ENCODE measurements around the gene PLXNA1.

The PLXNA1 gene

DNA sequence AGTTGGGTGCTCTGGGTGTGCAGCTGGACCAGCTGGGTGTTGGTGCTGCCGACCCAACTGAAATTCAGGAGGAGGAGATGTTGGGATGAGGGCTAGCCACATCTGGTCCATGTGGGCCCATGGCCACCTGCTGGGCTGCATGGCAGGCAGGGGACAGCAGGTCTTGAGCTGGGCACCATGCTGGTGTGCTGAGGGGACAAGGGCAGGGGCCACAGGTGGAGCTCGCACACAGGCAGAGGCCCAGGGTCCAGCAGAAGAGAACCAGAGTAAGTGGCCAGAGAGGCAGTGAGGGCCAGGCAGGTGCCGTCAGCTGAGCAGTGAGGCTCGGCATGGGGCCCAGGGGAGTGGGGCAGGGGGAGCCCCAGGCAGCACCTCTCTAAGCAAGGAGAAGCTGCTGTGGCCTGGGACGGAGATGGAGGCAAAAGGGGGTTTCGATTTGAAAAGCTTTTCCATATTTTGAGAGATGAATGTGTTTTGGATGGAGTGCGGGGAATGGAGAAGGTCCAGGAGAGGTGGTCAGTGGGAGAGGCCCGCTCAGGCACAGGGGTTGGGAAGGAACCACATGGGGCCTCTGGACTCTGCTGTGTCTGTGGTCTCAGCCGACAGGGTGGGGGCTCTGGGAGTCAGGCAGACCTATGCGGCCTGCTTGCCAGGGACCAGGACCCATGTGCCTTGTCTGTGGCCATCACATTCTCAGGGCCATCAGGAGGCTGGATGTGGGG, 30.5 kb upstream of the PLXNA1 start:
- no peak for DNase-seq

DNA sequence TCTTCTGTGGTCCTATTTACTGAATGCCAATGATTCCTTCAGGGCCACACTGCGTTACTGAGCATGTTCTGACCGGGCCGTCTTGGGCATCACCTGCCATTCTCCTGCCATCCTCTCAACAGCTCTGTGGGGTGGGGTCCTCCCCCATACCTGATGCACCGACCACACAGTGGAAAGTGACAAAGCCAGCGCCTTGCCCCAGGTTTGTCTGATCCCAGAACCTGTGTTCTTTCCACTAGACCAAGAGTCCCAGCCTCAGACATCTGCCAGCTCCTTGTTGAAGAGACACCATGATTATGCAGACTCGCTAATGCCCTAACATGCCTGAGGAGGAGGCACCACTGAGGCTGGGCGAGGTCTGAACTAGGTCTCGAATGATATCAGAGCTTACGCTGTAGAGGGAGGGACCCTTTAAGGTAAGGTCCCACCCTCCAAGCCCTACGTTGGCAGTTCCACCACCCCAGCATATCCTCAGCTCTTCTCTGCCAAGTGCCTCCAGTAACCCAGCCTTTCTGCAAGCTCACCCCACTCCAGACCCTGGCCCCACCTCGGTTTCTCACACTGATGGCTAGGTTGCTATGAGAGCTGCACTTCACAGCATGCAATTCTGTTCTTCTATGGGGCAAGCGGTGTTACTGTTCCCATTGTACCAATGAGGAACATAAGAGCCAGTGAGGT, 29.8 kb upstream of the PLXNA1 start:
- no peak for DNase-seq

DNA sequence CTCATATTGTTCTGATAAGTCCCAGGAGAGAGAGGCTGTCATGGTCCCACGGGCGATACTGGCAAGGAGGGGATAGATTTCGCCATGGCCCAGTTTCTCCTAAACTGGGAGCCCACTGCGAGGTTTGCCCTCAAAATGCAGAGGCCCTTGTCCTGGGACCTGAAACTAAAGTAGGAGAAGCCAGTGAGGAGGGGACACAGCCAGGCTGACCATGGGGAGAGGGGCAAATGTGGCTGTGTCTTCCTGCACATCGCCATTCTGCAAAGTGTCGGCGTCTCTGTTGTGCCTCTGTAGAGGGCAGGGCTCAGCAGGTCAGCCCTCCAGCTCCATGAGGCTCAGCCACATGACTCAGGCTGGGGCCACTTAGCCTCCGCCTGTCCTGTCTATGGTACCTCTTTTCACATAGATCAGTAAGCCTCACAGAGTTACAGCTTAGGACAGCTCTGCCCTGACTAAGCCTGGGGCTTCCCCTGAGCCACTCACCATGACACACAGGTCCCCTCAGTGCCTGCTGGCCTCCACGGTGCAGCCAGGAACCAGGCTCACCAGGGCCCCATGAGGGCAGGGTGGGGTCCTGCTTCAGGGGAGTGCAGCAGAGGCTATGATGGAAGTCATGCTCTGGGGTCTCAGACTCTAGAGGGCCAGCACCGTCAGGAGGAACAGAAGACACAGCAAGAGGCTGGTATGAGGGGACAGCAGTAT, 28.6 kb upstream of the PLXNA1 start:
- DNase-seq = no peak

DNA sequence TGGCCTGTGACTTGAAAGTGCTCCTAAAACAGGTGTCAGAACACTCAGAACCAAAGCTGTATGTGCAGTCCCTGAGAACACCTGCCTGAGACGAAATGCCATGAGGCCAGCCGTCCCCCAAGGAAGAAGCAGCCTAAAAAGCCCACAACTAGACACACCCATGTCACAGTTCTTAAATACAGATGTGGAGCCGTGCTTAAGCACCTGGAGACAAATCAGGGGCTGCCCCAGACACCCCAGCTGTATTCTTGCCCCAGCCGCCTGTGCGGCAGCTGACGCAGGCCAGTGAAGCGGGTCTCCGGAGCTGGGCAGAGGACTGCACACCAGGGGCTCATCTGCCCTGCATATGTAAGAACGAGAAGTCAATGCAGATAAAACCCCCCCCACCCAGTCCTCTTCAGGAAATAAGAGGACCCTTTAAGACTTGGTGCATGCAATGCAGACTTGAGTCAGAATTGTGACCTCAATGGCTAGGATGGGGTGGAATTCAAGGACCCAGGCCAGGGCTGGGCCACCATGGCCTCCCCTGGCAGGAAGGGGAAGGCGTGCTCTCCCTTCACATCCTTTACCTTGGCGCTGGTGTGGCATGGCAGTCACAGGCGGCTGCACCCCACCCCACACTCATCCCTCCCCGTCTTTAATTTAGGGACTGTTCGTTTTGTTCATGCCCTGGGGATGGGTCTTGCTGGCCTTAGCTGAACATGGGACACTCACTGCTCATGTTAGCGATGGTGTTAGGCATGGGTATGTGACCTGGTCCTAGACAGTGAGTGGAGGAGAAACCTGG, 27.7 kb upstream of the PLXNA1 start:
- DNase-seq = no peak

DNA sequence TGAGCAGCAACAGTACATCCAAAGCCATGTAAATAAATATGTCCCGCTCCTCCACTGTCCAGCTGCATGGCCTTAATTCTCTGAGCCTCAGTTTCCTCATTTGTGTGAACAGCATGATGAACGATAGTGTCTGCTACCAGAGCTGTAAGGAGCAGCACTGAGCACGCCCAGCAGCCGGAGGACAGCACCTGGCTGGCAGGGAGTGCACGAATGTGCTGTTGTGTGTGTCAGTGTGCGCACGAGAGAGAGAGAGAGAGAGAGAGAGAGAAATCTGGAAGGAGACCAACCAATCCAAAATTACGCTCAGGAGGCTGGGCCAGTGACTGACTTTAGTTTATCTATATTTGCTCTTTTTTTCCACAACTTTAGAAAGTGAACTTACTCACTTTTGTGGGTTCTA, 26.6 kb upstream of the PLXNA1 start:
- no peak for DNase-seq

DNA sequence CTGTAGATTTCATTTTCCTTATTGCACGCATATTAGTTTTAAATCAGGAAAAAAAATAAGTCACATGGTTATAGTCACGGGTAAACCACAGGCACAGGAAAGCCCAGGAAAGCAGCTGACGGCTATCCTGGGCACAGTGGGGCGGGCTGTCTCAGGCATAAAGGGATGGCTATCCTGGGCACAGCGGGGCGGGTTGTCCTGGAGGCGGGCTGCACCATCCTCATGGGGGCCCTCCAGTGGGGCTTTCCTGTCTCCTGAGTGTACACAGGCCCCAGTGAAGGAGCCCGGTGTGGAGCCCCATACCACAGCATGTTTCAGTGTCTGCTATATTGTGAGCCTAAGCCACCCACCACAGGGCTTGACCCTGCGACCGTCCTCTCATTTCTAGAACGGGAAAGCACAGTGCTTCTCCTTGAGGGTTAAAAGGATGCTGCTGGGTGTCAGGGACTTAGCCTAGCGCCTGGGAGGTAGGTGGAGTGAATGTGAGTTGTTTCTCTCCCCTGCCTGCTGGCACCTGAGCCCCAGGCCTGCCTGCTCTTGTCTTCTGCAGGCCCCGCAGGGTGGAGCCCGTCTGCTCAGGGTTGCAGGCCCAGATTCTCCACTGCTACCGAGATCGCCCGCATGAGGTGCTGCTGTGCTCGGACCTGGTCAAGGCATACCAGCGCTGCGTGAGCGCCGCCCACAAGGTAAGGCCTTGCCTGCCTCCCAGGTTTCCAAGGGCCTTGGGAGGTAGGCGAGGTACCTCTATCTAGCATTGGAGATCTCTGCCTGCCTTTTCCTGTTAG, 25.9 kb upstream of the PLXNA1 start:
- no peak for DNase-seq

DNA sequence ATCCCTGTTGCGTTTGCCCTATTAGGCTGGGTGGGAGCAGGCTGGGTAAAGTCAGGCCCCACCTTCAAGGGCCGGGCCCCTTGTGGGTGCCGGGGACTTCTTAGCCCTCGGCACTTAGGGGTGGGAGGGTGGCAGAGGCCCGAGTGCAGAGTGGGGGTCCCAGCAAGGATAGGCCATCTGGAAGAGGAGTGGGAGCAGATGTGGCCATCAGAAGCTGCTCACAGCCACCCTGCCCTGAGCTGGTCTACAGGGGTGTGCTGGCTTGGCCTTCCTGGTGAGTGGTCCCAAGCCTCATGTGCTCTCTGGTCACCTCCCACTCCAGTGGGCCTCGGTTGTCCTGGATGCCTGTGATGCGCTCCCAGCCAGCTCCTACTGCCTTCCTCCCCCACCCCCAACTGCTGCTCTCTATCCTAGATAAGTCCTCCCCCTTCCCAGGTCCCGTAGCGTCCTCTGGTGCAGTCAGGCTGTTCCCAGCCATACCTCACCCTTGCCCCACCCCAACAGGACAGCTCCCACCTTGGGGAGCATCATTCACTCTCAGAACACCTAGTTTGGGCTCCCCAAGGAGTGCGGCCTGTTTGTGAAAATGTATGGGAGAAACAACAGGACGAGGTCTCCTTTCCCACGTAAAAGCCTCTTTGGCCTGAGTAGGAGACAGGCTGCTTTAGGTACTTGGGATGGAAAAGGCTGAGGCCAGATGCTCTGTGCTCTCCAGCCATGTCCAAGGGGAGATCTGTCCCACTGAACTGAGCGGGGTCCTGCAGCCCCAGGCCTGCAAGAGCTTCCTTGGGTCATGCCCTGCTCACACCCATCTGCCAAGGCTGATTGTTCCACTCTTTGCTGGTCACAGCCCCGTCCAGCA, 24.9 kb upstream of the PLXNA1 start:
- no peak for DNase-seq

DNA sequence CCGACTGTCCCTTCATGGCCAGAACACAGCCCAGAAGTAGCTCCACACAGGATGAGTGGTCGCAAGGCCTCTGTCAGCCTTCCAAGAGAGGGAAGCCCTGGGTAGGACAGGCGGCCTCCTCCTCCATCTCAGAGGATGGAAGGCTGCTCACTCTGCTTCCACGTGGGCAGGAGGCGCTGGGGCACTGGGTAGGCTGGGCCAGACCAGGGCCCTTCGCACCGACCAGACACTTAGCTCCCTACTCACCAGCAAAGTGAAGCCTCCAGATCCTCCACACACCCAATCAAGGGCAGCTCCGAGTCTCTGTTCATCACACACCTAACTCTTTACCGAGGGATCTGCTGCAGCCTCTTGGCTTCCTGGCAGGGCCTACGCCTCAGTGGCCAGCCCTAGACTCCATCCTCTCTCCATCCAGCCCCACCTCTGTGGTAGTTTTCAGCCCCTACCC, 24.3 kb upstream of the PLXNA1 start:
- DNase-seq = no peak

DNA sequence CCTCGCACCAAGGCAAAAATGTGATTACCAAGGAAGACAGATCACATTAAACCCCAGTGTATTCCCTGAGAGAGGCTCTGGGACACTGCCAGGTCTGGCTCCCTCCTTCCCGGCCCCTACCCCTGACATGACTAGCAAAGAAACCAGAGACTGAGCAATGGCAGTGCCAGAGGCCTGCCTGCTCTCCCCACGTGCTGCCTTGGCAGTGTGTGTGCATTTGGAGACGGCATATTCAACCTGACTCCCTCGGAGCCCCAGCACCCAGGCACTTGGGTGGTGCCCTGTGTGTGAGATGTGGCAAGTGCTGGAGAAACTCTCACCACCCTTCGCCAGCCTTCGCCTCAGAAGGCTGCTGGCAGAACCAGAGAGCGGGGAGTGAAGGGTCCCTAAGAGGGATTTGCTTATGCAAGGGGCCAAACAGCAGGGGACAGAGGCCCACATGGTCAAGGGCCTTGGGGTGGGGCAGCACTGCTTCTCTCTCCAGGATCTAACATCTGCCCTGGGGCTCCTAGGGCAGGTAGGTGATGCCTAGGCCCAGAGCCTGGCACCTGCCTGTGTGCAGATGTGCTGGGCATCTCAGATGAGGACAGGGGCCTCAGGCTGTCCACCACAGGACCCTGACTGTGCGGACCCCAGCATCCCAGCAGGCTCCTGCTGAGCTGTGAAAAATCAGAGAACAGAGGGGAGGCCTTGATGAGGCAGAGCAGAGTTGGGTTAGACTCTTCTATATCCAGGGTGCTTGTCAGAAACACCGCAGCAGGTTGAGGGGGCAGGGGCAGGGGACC, 23.6 kb upstream of the PLXNA1 start:
- DNase-seq = no peak

DNA sequence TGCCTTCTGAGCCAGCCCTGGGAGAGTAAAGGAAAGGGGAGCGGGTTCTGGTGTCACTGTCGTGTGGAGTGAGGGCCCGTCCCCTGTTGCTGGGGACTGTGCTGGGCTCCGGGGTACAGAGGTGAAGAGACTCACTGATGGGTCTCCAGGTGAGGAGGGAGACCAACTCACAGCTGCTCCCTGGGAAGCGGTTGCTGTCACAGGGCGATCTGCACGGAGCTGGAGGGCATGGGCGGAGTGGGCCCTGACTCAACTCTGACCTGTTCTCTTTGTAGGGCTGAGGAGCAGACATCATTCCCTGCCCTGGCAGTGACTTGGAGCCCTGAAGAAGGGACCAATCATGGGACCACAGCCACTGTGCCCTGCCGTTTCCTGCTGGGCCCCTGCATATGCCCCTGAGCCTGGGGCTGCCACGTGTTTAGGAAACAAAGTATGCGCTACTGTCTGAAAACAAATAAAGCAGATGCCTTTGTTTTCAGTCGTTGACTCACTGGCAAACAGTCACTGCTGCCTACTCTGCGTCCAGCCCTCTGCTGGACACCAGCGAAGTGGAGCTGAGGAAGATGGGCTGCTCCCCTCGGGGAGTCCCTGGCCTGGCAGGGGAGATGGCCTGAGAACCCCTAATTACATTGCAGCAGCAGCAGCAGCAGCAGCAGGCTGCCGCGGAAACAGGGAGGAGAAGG, 22.9 kb upstream of the PLXNA1 start:
- peak in 19 of 56 donors; percentile 23 to 69 (median 42) for DNase-seq

DNA sequence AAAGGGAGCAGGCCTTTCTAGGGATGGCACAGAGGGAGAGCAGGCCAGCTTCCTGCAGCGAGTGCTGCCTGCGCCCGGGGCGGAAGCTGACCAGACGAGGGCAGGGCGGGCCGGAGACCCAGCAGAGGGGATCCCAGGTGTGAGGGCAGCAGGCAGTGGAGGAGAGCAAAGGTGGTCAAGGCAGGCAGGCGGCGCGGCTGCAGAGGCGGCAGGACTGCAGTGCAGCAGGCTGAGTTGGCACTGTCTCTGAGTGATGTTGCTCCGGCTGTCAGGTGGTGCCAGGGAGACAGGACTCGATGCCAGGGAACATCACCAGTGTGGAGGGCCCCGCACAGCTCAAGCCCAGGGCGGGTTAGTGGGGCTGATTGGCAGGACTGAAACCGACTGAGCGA, 22.3 kb upstream of the PLXNA1 start:
- peak in 6 of 56 donors; percentile 45 to 69 (median 50) for DNase-seq

DNA sequence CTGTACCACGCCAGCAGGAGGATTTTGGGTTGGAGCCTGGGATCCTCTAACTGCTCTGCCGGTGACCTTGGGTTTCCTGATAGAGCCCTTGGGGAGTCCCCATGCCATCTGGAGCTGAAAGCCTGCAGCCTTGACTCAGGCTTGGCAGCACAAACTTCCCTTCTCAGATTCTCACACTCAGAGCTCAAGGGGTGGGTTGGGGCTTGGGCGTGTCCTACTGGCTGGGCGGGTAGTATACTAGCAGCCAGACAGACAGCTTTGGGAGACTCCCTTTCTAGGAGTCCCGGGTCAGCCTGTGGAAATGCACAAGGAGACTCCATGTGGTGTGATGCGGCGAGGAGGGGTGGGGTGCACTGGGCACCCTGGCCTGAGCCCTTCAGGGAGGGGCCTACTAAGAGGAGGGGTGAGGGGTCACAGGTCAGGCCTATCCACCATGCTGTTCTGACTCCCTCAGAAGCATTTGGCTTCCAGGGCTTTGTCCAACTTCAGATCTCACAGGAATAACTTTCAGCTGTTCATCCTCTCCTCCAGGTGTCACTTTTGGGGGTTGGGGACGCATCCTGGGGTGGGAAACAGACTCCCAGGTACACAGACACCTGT, 21.6 kb upstream of the PLXNA1 start:
- DNase-seq = no peak

DNA sequence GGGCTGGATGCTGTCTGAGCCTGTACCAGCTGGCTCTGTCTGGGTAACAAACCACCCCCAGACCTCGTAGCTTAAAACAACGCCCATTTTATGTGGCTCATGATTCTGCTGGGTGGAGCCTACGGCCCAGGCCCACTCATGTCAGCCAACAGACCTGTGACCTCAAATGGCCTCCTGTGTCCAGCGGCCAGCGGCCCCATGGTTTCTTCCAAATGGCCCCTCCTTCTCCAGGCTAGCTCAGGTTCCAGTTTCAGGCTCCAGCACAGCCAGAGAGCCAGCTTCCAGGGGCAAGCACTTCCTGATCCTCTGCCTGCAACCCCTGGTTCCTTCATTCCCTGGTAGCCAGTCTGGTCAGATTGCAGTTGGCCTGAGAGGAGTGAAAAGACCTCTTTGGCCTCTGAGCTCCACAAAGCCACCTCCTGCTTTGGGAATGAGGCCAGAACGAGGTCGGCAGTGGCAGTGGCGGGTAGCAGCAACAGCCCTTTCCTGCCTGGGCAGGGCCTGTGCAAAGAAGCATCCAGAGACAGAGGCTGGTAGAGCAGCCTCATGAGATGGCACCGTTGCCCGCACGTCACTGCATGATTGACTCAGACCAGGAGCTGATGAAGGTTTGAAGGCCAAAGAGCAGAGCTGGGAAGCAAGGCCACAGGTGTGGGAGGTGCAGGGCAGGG, 21.0 kb upstream of the PLXNA1 start:
- DNase-seq = no peak

DNA sequence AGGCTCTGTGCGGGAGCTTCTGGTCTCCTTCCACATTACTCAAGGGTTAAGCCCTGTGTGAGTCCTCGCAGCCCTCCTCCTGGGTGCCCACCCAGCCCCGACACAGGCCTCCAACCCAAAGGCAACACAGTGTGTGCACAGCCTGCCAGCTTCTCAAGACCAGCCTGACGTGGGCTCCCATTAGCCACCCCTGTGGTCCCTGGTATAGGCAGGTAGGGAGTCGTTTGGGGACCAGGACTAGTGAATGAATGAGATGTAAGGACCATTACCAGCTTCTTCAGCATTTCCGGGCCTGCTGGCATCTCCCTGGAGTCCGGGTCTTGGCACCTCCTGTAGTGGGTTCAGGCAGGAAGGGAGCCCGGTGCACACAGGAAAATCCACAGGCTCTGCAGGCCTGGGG, 20.2 kb upstream of the PLXNA1 start:
- no peak for DNase-seq

DNA sequence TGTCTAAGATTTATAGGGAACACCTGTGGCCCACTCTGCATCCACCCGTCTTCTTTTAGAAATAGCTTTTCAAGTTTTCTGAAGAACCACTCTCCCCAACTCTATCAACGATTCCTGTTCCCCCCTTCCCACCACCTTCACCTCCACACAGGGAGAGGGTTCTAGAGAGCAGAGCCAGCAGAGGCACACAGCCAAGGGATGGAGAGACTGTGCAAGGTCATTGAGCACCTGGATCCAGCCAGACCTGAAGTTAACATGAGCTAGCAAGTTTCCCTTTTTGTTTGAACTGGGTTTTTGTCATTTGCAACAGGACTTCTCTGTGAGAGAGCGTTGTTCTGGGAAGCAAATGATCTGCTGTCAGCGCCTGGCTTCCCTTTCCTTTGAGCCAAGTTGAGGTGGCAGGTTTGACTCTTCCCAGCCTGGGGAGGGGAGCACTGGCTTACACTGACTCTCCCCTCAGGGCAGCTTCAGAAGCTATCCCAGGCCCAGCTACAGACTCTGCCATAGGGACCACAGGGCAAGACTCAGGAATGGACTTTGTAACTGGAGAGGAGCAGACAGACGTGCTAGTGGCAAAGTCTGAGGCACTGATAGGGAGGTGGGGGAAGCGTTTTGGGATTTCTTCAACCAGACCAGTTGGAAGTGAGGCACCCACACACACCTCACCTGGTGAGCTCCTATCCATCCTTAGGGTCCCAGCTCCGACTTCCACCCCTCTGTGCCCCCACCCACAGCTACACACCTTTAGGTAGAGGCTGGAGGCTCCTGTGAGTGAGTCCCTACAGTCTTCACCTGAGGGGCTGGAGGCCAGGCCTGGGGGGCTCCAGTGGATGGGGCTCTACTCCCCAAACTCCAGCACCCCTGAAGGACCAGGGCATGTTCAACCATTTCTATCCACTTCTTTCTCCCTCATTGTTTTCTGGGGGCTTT, 19.4 kb upstream of the PLXNA1 start:
- DNase-seq = no peak

DNA sequence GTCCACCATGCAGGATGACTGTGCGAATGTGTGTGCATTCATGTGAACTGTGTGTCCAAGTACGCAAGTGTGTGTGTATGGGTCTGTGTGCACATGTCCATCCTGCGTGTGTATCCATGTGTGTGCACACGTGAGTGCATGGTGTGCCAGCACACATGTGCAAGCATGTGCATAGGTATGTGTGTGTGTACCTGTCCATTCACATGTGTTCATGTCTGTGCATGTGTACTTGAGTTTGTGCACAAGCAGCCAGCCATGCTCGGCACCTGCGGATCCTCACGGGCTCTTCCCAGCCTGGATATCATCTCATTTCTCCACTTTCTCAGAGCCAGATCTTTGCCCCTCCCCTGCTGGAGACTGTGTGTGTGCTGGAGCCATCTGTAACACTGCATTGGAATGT, 18.7 kb upstream of the PLXNA1 start:
- DNase-seq = no peak
